Measurements from ENCODE around the gene CNTN4.

The CNTN4 gene

GRCh38 chr3:2283818-2284217 is 185.2 kb downstream of the CNTN4 start:
- no peak for DNase-seq

GRCh38 chr3:2300938-2301337 is 202.3 kb downstream of the CNTN4 start:
- no peak for DNase-seq

- DNase-seq = no peak
Measured at GRCh38 chr3:2301361-2301760, 202.7 kb downstream of the CNTN4 start.

GRCh38 chr3:2303566-2303965 is 204.9 kb downstream of the CNTN4 start:
- no peak for DNase-seq

GRCh38 chr3:2311022-2311421 is 212.4 kb downstream of the CNTN4 start:
- DNase-seq = no peak

GRCh38 chr3:2317521-2317920 is 218.9 kb downstream of the CNTN4 start:
- no peak for DNase-seq

GRCh38 chr3:2334921-2335320 is 236.3 kb downstream of the CNTN4 start:
- no peak for DNase-seq

GRCh38 chr3:2343031-2343682 is 244.5 kb downstream of the CNTN4 start:
- no peak for DNase-seq

GRCh38 chr3:2352134-2352762 is 253.6 kb downstream of the CNTN4 start:
- DNase-seq = no peak

- no peak for DNase-seq
Measured at GRCh38 chr3:2354702-2355101, 256.0 kb downstream of the CNTN4 start.

- no peak for DNase-seq
Measured at GRCh38 chr3:2356298-2356950, 257.8 kb downstream of the CNTN4 start.

- DNase-seq = no peak
Measured at GRCh38 chr3:2360815-2361214, 262.1 kb downstream of the CNTN4 start.

GRCh38 chr3:2362122-2362521 is 263.5 kb downstream of the CNTN4 start:
- no peak for DNase-seq

- no peak for DNase-seq
Measured at GRCh38 chr3:2363854-2364253, 265.2 kb downstream of the CNTN4 start.

GRCh38 chr3:2370317-2370716 is 271.7 kb downstream of the CNTN4 start:
- DNase-seq = no peak

- no peak for DNase-seq
Measured at GRCh38 chr3:2372306-2372705, 273.6 kb downstream of the CNTN4 start.

GRCh38 chr3:2375376-2375775 is 276.7 kb downstream of the CNTN4 start:
- DNase-seq = no peak

GRCh38 chr3:2377281-2377680 is 278.6 kb downstream of the CNTN4 start:
- DNase-seq = no peak

GRCh38 chr3:2390926-2391532 is 292.4 kb downstream of the CNTN4 start:
- no peak for DNase-seq

GRCh38 chr3:2391896-2392295 is 293.2 kb downstream of the CNTN4 start:
- no peak for DNase-seq

- DNase-seq = no peak
Measured at GRCh38 chr3:2392981-2393380, 294.3 kb downstream of the CNTN4 start.

GRCh38 chr3:2415083-2415482 is 316.4 kb downstream of the CNTN4 start:
- no peak for DNase-seq

- no peak for DNase-seq
Measured at GRCh38 chr3:2420919-2421318, 322.3 kb downstream of the CNTN4 start.

GRCh38 chr3:2423143-2423542 is 324.5 kb downstream of the CNTN4 start:
- DNase-seq = no peak

All from NCI-H2029 (cell line).